Activated effector memory CD4-positive, alpha-beta T cell treated with Interleukin-2 at 50 U/mL for 16 hours (primary cell): ENCODE measurements around the gene C4BPB.

Source experiments
- DNase-seq: peaks from one replicate; pipeline ENCODE4 v3.0.0-alpha.2; 2020

Gene C4BPB

GRCh38 chr1:207060596-207060995 lies 28.1 kb upstream of the C4BPB start:
- DNase-seq = no peak

GRCh38 chr1:207062058-207062457 lies 26.6 kb upstream of the C4BPB start:
- DNase-seq = no peak

GRCh38 chr1:207063014-207063413 lies 25.6 kb upstream of the C4BPB start:
- no peak for DNase-seq

GRCh38 chr1:207064561-207064960 lies 24.1 kb upstream of the C4BPB start:
- DNase-seq = no peak

- DNase-seq = no peak
Observed at GRCh38 chr1:207067185-207067584, 21.5 kb upstream of the C4BPB start.

GRCh38 chr1:207067665-207068064 lies 21.0 kb upstream of the C4BPB start:
- DNase-seq = no peak

- DNase-seq = no peak
Observed at GRCh38 chr1:207069061-207069460, 19.6 kb upstream of the C4BPB start.

- DNase-seq = no peak
Observed at GRCh38 chr1:207069858-207070506, 18.7 kb upstream of the C4BPB start.

- DNase-seq = no peak
Observed at GRCh38 chr1:207070811-207071210, 17.8 kb upstream of the C4BPB start.

GRCh38 chr1:207071426-207071825 lies 17.2 kb upstream of the C4BPB start:
- DNase-seq = no peak

- no peak for DNase-seq
Observed at GRCh38 chr1:207072233-207072632, 16.4 kb upstream of the C4BPB start.

- no peak for DNase-seq
Observed at GRCh38 chr1:207073906-207074820, 14.5 kb upstream of the C4BPB start.

- no peak for DNase-seq
Observed at GRCh38 chr1:207076181-207076955, 12.3 kb upstream of the C4BPB start.

- no peak for DNase-seq
Observed at GRCh38 chr1:207077012-207077411, 11.6 kb upstream of the C4BPB start.

GRCh38 chr1:207077470-207078377 lies 10.9 kb upstream of the C4BPB start:
- DNase-seq = peak; percentile 20

- DNase-seq = no peak
Observed at GRCh38 chr1:207078578-207079132, 10.0 kb upstream of the C4BPB start.

GRCh38 chr1:207079706-207080241 lies 8.9 kb upstream of the C4BPB start:
- DNase-seq = no peak

- DNase-seq = no peak
Observed at GRCh38 chr1:207081088-207081487, 7.6 kb upstream of the C4BPB start.

- no peak for DNase-seq
Observed at GRCh38 chr1:207081806-207082205, 6.9 kb upstream of the C4BPB start.

GRCh38 chr1:207084232-207084631 lies 4.4 kb upstream of the C4BPB start:
- no peak for DNase-seq

GRCh38 chr1:207084701-207085180 lies 3.9 kb upstream of the C4BPB start:
- peak; percentile 15 for DNase-seq

GRCh38 chr1:207085887-207086286 lies 2.8 kb upstream of the C4BPB start:
- DNase-seq = no peak
